ENCODE results near the gene CBARP.

Gene CBARP

GRCh38 chr19:1266129-1266915, 28.5 kb upstream of the CBARP start:
- no peak for DNase-seq (ENCODE audit: low spot score)
- Histone ChIP-seq H3K4me1 (ENCODE audit: insufficient read depth, poor library complexity, severe bottlenecking) (peaks cover 7% of the 10 kb centered on the region), H3K27ac (ENCODE audit: poor library complexity, severe bottlenecking) (peak overlapping the region; percentile 97)

GRCh38 chr19:1265615-1266128, 27.9 kb upstream of the CBARP start:
- Histone ChIP-seq H3K4me1 (ENCODE audit: insufficient read depth, poor library complexity, severe bottlenecking) (peaks cover 7% of the 10 kb centered on the region), H3K36me3 (ENCODE audit: low read depth) (peaks cover 8% of the 10 kb centered on the region), H3K9me3 (ENCODE audit: severe bottlenecking) (no peaks in the 10 kb centered on the region), H3K27ac (ENCODE audit: poor library complexity, severe bottlenecking) (peak overlapping the region; percentile 97), H3K27me3 (ENCODE audit: insufficient read depth, poor library complexity, severe bottlenecking) (no peaks in the 10 kb centered on the region), H3K4me3 (ENCODE audit: severe bottlenecking) (peak overlapping the region; percentile 33)
- TF ChIP-seq CTCF (IDR thresholded peaks at IDR 0.05; ENCODE audit: poor library complexity, severe bottlenecking): no peak
- DNase-seq (ENCODE audit: low spot score) (no peak), ATAC-seq (ENCODE audit: low read depth) (peak; percentile 3)

More at GRCh38 chr19:1266129-1266915, 28.5 kb upstream of the CBARP start:
- H3K36me3 ChIP-seq (ENCODE audit: low read depth): peaks cover 14% of the 10 kb centered on the region
- H3K4me3 ChIP-seq (ENCODE audit: severe bottlenecking): peak overlapping the region; percentile 33
- no peak for TF ChIP-seq CTCF (IDR thresholded peaks at IDR 0.05; ENCODE audit: poor library complexity, severe bottlenecking)
- no peaks in the 10 kb centered on the region for H3K9me3 ChIP-seq (ENCODE audit: severe bottlenecking)
- no peaks in the 10 kb centered on the region for H3K27me3 ChIP-seq (ENCODE audit: insufficient read depth, poor library complexity, severe bottlenecking)
- ATAC-seq (ENCODE audit: low read depth): peak; percentile 26

- peak; percentile 17; the same call in 1 of the 3 replicates for ATAC-seq (ENCODE audit: low read depth)
- no peak overlapping the region for H3K4me3 ChIP-seq (ENCODE audit: severe bottlenecking)
- no peaks in the 10 kb centered on the region for H3K9me3 ChIP-seq (ENCODE audit: severe bottlenecking)
- TF ChIP-seq CTCF (IDR thresholded peaks at IDR 0.05; ENCODE audit: poor library complexity, severe bottlenecking): no peak
- peaks cover 13% of the 10 kb centered on the region for H3K4me1 ChIP-seq (ENCODE audit: insufficient read depth, poor library complexity, severe bottlenecking)
- no peaks in the 10 kb centered on the region for H3K27me3 ChIP-seq (ENCODE audit: insufficient read depth, poor library complexity, severe bottlenecking)
- no peak for DNase-seq (ENCODE audit: low spot score)
- peak overlapping the region; percentile 97 for H3K27ac ChIP-seq (ENCODE audit: poor library complexity, severe bottlenecking)
- peaks cover 1% of the 10 kb centered on the region for H3K36me3 ChIP-seq (ENCODE audit: low read depth)
These were observed 27.2 kb upstream of the CBARP start for GRCh38 chr19:1264801-1265614.

GRCh38 chr19:1263188-1263587, 25.4 kb upstream of the CBARP start:
- no peak for ATAC-seq (ENCODE audit: low read depth)
- H3K27ac ChIP-seq (ENCODE audit: poor library complexity, severe bottlenecking): peak overlapping the region; percentile 97
- H3K36me3 ChIP-seq (ENCODE audit: low read depth): peaks cover 3% of the 10 kb centered on the region; the same call in 1 of the 2 replicates
- DNase-seq (ENCODE audit: low spot score): no peak
- no peaks in the 10 kb centered on the region for H3K9me3 ChIP-seq (ENCODE audit: severe bottlenecking)
- no peaks in the 10 kb centered on the region for H3K27me3 ChIP-seq (ENCODE audit: insufficient read depth, poor library complexity, severe bottlenecking)
- no peak for TF ChIP-seq CTCF (IDR thresholded peaks at IDR 0.05; ENCODE audit: poor library complexity, severe bottlenecking)
- H3K4me3 ChIP-seq (ENCODE audit: severe bottlenecking): no peak overlapping the region
- peaks cover 29% of the 10 kb centered on the region for H3K4me1 ChIP-seq (ENCODE audit: insufficient read depth, poor library complexity, severe bottlenecking)
